Activated naive CD8-positive, alpha-beta T cell treated with anti-CD3 and anti-CD28 coated beads for 36 hours (primary cell): ENCODE data around the gene ATG9A. TPM values are rescaled to one million over a fixed set of nuclear protein-coding genes. Genes with fewer than 3 reads are reported as not detected.
A peak's percentile ranks its signal among the peaks of the same experiment; 100 is the strongest.

Source experiments
- DNase-seq: peaks from one replicate; pipeline ENCODE4 v3.0.0; 2021
- H3K27ac Mint-ChIP-seq: one replicate; pipeline ENCODE4 v1.8.0; 2022; ENCODE audit warnings: mild to moderate bottlenecking, moderate library complexity, mixed read lengths
- H3K27me3 Mint-ChIP-seq: one replicate; pipeline ENCODE4 v1.8.0; 2022; ENCODE audit warnings: mild to moderate bottlenecking, mixed read lengths
- H3K36me3 Mint-ChIP-seq: one replicate; pipeline ENCODE4 v1.8.0; 2021; ENCODE audit warnings: mild to moderate bottlenecking, mixed read lengths
- H3K4me1 Mint-ChIP-seq: one replicate; pipeline ENCODE4 v1.8.0; 2021; ENCODE audit warnings: mixed read lengths
- H3K4me3 Mint-ChIP-seq: one replicate; pipeline ENCODE4 v1.8.0; 2022; ENCODE audit warnings: mild to moderate bottlenecking, moderate library complexity, mixed read lengths
- H3K9me3 Mint-ChIP-seq: one replicate; pipeline ENCODE4 v1.8.0; 2022; ENCODE audit warnings: mixed read lengths
- total RNA-seq, 2 experiments: library from RNA; stranded (reverse); gene quantifications; one replicate each; pipeline ENCODE4 v1.2.3, GENCODE V29; 2021

Gene ATG9A
- total RNA-seq, 2 experiments from 2014 or later, result 47.1 to 55.0 TPM

DNA sequence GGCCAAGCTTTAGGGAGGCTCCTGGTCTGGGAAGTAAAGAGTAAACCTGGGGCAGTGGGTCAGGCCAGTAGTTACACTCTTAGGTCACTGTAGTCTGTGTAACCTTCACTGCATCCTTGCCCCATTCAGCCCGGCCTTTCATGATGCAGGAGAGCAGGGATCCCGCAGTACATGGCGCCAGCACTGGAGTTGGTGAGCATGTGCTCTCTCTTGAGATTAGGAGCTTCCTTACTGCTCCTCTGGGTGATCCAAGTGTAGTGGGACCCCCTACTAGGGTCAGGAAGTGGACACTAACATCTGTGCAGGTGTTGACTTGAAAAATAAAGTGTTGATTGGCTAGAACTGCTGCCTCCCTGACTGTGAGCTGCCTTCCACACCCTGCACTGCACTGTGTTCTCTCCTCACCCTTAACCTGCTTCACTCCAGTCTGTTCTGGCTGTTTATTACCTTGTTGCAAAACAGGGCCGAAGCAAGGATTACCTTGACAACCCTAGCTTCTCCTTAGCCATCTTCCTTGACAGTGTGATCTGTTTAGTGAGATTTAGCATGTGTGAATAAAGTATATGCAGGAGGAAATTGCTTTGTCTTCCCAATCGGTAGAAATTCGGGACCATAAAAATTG lies 46.2 kb downstream of the ATG9A start:
- no peak for DNase-seq
- Mint-ChIP-seq H3K9me3 (no peaks in the 10 kb centered on the region), H3K27me3 (no peaks in the 10 kb centered on the region), H3K27ac (peak overlapping the region; percentile 62), H3K4me1 (peaks cover 56% of the 10 kb centered on the region), H3K4me3 (no peak overlapping the region), H3K36me3 (peaks cover 18% of the 10 kb centered on the region)

DNA sequence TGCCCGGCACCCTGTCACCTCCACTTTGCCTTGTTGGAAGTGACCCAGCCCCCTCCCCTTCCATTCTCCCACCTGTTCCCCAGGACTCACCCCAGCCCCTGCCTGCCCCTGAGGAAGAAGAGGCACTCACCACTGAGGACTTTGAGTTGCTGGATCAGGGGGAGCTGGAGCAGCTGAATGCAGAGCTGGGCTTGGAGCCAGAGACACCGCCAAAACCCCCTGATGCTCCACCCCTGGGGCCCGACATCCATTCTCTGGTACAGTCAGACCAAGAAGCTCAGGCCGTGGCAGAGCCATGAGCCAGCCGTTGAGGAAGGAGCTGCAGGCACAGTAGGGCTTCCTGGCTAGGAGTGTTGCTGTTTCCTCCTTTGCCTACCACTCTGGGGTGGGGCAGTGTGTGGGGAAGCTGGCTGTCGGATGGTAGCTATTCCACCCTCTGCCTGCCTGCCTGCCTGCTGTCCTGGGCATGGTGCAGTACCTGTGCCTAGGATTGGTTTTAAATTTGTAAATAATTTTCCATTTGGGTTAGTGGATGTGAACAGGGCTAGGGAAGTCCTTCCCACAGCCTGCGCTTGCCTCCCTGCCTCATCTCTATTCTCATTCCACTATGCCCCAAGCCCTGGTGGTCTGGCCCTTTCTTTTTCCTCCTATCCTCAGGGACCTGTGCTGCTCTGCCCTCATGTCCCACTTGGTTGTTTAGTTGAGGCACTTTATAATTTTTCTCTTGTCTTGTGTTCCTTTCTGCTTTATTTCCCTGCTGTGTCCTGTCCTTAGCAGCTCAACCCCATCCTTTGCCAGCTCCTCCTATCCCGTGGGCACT lies 46.9 kb downstream of the ATG9A start:
- Mint-ChIP-seq H3K9me3 (no peaks in the 10 kb centered on the region), H3K4me3 (no peak overlapping the region), H3K36me3 (peaks cover 16% of the 10 kb centered on the region), H3K27me3 (no peaks in the 10 kb centered on the region), H3K4me1 (peaks cover 56% of the 10 kb centered on the region), H3K27ac (peak overlapping the region; percentile 62)
- DNase-seq, result no peak

DNA sequence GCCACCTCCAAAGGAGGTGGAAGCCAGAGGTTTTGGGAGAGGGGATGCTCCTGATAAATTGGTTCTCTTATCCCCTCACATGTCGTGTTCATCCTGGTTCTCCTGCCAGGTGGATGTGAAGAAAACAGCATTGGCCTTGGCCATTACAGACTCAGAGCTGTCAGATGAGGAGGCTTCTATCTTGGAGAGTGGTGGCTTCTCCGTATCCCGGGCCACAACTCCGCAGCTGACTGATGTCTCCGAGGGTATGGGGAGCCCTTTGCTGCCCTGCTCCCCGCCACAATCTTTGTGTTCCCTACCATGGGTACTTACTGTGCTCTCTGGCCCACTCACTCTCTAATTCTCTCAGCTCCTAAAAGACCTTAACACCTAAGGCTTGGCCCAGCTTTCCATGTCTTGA lies 47.9 kb downstream of the ATG9A start:
- peak overlapping the region; percentile 62 for H3K27ac Mint-ChIP-seq
- no peaks in the 10 kb centered on the region for H3K27me3 Mint-ChIP-seq
- no peak overlapping the region for H3K4me3 Mint-ChIP-seq
- no peak for DNase-seq
- peaks cover 47% of the 10 kb centered on the region for H3K4me1 Mint-ChIP-seq
- H3K9me3 Mint-ChIP-seq, result no peaks in the 10 kb centered on the region
- H3K36me3 Mint-ChIP-seq, result peaks cover 15% of the 10 kb centered on the region

DNA sequence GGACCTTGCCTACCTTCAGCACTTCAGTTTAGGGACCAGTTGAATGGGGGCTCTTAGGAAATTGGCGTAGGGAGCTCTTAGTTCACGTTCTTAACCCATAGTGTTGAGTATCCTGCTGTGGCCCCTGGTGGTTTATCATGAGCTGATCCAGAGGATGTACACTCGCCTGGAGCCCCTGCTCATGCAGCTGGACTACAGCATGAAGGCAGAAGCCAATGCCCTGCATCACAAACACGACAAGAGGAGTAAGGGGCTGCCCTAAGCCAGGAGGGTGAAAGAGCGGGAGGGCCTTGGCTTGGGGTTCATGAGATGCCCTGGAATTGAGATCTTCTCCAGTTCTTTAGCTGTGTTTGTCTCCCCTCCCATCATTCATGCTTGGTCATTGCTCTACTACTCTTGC lies 48.5 kb downstream of the ATG9A start:
- no peak overlapping the region for H3K4me3 Mint-ChIP-seq
- no peaks in the 10 kb centered on the region for H3K9me3 Mint-ChIP-seq
- peaks cover 15% of the 10 kb centered on the region for H3K36me3 Mint-ChIP-seq
- peak overlapping the region; percentile 62 for H3K27ac Mint-ChIP-seq
- H3K27me3 Mint-ChIP-seq, result no peaks in the 10 kb centered on the region
- peaks cover 45% of the 10 kb centered on the region for H3K4me1 Mint-ChIP-seq
- DNase-seq, result no peak

DNA sequence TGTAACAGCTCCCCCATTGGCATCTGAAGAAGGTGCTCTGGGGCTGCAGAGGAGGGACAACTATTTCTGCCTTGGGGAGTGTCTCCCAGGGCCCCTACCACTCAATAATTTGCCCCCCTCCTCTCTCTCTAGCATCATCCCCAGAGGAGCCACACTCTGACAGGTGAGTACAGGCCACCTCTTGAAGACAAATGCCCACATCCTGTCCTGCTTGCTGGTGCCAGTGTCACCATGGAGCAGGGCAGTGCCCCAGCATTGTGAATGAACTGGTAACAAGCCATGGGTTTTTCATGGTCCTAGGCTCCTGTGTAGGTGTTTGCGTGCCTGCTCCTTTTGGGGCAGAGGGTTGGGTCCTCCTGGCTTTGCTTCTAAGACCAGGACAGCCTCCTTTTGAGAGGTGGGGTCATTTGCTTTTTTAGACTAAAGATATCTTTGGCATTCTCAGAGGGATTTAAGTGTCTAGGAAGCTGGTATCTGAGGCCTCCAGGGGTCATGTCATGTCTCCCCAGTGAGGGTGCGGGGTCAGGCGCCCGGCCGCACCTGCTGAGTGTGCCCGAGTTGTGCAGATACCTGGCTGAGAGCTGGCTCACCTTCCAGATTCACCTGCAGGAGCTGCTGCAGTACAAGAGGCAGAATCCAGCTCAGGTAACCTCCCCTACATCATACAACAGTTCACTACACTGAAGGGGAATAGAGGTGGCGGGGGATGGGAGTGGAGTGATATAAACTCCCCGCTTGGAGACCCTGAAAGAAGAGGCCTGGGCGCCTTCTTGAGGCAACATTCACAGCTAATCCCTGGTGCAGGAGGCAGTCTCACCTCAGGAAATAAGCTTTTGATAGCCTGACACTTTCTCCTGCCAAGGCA lies 49.6 kb downstream of the ATG9A start:
- Mint-ChIP-seq H3K4me1 (peaks cover 53% of the 10 kb centered on the region), H3K27ac (no peak overlapping the region), H3K27me3 (no peaks in the 10 kb centered on the region), H3K36me3 (peaks cover 7% of the 10 kb centered on the region), H3K4me3 (peak overlapping the region; percentile 90), H3K9me3 (no peaks in the 10 kb centered on the region)
- DNase-seq, result no peak

DNA sequence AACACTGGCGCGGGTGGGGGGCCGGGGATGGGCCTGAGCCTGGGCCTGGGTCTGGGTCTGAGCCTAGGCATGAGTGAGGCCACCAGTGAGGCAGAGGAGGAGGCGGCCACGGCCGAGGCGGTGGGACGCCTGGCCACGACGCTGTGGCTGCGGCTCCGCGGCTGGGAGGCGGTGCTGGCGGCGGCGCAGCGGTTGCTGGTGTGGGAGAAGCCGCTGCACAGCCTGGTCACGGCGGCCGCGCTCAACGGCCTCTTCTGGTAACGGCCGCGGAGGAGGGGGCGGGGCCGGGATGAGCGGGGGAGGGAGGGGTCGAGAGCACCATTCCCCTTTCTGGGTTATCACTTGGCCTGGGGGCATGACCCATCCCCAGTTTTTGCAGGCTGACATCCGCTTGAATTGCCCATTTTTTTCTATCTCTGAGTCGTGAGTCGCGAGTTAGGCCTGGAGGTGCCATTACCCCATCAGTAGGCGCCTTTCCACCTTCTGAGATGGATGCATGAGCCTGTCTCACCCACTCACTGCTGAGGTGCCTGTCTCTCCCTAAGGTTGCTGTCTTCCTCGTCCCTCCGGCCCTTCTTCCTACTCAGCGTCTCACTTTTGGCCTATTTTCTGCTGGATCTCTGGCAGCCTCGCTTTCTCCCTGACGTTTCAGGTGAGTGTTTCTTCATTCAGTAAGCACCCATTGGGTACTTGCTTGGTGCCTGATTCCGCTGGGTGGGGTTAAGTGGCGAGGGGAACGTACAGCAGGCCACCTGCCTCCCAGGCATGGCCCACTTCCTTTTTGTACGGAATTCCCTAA lies 50.9 kb downstream of the ATG9A start:
- Mint-ChIP-seq H3K9me3 (no peaks in the 10 kb centered on the region), H3K27me3 (no peaks in the 10 kb centered on the region), H3K4me1 (peaks cover 61% of the 10 kb centered on the region), H3K27ac (peak overlapping the region; percentile 68), H3K4me3 (peak overlapping the region; percentile 90), H3K36me3 (peaks cover 15% of the 10 kb centered on the region)
- DNase-seq, result peak; percentile 44

DNA sequence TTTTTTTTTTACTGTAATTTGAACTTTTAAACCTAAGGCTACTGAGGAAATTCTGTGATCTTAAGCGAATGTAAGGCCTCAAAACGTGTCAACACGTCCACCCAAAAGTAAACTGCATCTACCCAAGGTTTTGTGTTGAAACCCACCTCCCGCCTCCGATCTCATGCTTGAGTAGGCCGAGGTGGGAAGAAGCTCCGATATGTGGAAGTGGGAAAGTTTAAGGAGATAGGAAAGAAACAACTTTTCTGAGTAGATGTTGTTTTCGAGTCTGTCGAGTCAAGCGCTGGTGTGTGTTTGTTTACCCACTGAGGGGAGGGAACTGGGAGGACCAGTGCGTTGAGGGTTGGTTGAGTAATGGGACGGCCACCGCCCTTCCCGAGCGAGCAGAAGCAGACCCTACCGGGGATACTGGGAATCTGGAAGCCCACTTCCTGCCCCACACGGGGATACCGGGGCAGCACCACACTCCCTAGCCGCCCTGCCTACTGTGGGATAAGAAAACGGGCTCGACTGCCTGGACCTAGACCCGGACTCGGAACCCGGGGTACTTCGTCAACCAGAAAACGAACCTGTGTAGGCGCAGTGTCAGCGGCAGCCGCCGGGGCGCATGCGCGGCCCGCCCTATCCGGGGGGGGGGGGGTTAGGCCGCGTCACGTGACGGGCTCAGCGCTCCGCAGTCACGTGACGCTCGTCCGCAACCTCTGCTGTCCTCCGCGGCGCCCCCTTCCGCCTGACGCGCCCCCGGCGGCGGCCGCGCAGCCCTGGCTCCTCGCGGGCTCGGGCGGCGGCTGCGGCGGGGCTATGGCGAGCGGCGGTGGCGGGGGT lies 51.7 kb downstream of the ATG9A start, which contains the start of gene RETREG2:
RETREG2 (plus strand) TSS at position 724 of the 825 bp plus-strand sequence; CDS start at position 802, 78 bp downstream.
- Mint-ChIP-seq H3K9me3 (no peaks in the 10 kb centered on the region), H3K27me3 (no peaks in the 10 kb centered on the region), H3K27ac (peak within 1 kb of the TSS; percentile 96), H3K4me1 (peaks cover 58% of the 10 kb centered on the region), H3K4me3 (peak within 1 kb of the TSS; percentile 90), H3K36me3 (peaks cover 15% of the 10 kb centered on the region)
- DNase-seq, result peak; percentile 86

DNA sequence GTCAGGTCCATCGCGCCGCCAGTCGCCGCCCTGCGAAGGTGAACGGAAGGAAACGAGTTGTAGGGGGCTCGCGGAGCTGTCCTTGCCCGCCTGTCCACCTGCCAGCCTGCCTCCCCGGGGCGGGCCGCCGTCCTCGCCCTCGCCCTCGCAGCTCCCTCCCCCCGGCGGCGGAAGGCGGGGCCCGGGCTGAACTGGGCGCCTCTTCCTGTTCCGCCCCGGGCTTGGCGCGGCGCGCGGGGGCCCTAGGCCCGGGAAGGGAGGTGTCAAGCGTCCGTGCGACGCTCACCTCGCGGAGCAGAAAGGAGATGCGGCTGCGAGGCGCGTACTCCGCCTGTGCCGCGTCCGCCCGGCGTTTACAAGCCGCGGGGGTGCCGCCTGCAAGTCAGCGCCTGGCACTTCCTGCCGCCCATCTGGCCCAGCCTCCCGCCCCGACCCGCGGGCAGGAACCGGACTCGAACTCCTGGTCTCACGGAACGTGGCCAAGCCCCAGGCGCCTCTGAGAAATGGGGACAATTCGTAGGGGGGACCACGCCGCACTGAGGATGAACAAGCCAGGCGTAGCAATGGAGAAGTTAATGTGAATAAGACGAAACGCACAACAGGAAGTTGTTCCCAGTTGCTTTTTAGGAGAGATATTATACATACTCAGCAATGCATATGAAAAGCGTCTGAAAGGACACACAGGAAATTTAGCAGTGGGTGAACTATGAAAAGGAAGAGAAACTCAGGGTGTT lies 52.5 kb downstream of the ATG9A start, which contains the start of gene CNPPD1:
CNPPD1 (minus strand) TSS at position 108 of the 734 bp plus-strand sequence; CDS start at position 11, 97 bp downstream.
- no peaks in the 10 kb centered on the region for H3K9me3 Mint-ChIP-seq
- H3K4me1 Mint-ChIP-seq, result peaks cover 54% of the 10 kb centered on the region
- H3K27me3 Mint-ChIP-seq, result no peaks in the 10 kb centered on the region
- peaks cover 15% of the 10 kb centered on the region for H3K36me3 Mint-ChIP-seq
- peak; percentile 94 for DNase-seq
- H3K4me3 Mint-ChIP-seq, result peak within 1 kb of the TSS; percentile 90
- H3K27ac Mint-ChIP-seq, result peak within 1 kb of the TSS; percentile 96

DNA sequence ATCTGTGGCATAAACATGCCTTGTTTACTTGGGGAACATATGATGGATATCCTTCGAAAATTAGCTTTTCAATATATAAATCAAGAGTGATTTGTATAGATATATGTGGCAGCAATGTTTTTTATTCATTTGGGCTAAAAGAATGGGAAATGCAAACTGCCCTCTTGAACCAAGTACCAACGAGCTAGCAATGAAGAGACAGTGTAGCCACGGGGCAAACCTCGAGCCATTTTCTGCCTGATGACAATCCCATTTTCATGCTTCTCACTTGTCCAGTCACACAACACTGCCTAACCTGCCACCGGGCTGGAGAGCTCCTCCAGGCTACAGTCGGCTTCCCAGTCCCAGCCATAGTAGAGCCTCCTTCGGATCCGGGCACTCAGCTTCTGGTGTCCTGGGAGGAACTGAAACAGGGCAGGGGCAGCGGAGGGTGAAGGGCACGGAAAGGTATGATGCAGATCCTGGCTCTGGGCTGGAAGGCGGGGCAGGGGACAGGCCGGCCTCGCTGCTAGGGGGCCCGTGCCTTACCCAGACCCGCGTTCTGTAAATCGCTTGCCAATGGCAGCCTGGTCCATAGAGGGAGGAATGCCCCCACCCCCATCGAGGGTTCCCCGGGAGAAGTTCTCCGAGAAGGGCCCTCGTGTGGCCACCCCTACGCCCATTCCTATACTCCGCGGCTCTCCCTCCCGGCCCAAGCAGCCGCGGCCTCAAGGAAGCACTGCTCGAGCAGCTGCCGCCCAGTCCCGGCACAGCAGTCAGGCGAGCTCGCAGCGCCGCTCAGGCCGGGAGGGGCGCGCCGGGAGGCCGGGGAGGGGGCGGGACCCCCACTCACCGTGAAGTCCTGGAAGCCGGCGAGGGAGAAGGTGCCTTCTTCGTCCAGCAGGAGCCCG lies 53.3 kb downstream of the ATG9A start:
- DNase-seq, result peak; percentile 47
- peak overlapping the region; percentile 81 for H3K27ac Mint-ChIP-seq
- peaks cover 13% of the 10 kb centered on the region for H3K36me3 Mint-ChIP-seq
- H3K27me3 Mint-ChIP-seq, result no peaks in the 10 kb centered on the region
- no peaks in the 10 kb centered on the region for H3K9me3 Mint-ChIP-seq
- H3K4me1 Mint-ChIP-seq, result peaks cover 50% of the 10 kb centered on the region
- H3K4me3 Mint-ChIP-seq, result peak overlapping the region; percentile 90

DNA sequence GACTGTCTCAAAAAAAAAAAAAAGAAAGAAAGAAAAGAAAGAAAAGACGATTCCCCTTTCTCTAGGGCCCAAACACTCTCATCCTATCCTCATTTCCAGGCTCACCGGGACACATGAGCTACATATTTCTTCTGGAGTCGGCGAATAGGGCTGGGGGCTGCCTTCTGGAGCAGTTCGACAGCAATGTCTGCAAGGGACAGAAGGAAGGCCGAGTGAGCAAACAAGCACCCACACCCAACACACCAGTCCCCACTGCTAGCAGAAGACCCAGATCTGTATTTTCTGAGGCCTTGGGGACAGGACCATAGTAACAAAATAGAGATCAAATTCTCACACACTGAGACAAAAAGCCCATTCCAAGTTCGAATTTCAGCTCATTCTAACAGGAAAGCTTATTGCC lies 54.0 kb downstream of the ATG9A start:
- no peaks in the 10 kb centered on the region for H3K9me3 Mint-ChIP-seq
- DNase-seq, result no peak
- H3K27ac Mint-ChIP-seq, result peak overlapping the region; percentile 81
- H3K4me1 Mint-ChIP-seq, result peaks cover 44% of the 10 kb centered on the region
- H3K27me3 Mint-ChIP-seq, result no peaks in the 10 kb centered on the region
- H3K36me3 Mint-ChIP-seq, result peaks cover 10% of the 10 kb centered on the region
- H3K4me3 Mint-ChIP-seq, result peak overlapping the region; percentile 90

DNA sequence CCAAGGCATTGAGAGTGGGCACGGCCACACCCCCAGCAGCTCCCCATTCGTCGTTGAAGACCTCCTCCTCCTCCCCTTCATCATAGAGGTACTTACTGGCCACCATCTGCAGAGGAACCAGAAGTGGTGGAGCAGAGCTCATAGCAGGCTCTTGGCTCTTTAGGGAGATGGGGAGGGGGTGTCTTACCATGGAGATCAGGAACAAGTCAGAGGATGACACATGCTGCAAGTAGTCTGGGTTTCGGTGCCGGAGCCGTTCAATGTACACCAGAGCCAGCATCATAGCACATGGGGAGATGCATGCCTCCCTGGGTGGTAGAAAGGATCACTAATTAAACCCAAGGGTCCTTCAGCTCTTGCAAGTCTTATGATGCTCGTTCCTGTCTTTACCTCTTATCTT lies 54.6 kb downstream of the ATG9A start:
- Mint-ChIP-seq H3K4me3 (no peak overlapping the region), H3K9me3 (no peaks in the 10 kb centered on the region), H3K27ac (no peak overlapping the region), H3K36me3 (peaks cover 10% of the 10 kb centered on the region), H3K27me3 (no peaks in the 10 kb centered on the region), H3K4me1 (peaks cover 41% of the 10 kb centered on the region)
- DNase-seq, result no peak

DNA sequence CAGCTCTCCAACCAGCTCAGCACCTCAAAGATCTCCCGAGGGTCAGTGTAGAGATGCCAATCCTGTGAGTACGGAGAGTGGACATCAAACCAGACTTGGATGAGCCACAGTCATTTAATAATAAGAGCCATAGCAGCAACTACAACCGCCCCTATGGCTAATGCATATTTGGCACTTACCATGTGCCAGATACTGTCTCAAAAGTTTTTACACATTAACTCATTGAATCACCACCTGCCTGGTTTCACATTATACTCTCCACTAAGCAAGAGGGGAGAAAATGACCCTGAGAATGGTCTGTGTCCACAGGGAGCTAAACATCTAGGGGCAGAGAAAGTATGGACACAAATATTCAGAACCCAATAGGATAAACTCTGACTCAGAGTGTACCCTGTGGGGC lies 55.3 kb downstream of the ATG9A start:
- H3K27ac Mint-ChIP-seq, result peak overlapping the region; percentile 58
- DNase-seq, result no peak

More for the DNA sequence above, 55.3 kb downstream of the ATG9A start:
- no peaks in the 10 kb centered on the region for H3K9me3 Mint-ChIP-seq
- peaks cover 10% of the 10 kb centered on the region for H3K36me3 Mint-ChIP-seq
- H3K27me3 Mint-ChIP-seq, result no peaks in the 10 kb centered on the region
- peaks cover 36% of the 10 kb centered on the region for H3K4me1 Mint-ChIP-seq
- peak overlapping the region; percentile 55 for H3K4me3 Mint-ChIP-seq
